ENCODE measurements around the gene ZNF460.
A peak's percentile ranks its signal among the peaks of the same experiment; 100 is the strongest.

The ZNF460 gene

GRCh38 chr19:57334191-57334590 lies 53.9 kb downstream of the ZNF460 start:
- no peak for TF ChIP-seq CTCF (conservative IDR thresholded peaks at IDR 0.05; ENCODE audit: low read depth, low read length)
- H3K4me3 ChIP-seq (ENCODE audit: low read depth, low read length): no peak overlapping the region
- peak; percentile 35 for DNase-seq (ENCODE audit: low read depth)

GRCh38 chr19:57338877-57339276 lies 58.6 kb downstream of the ZNF460 start:
- TF ChIP-seq CTCF (conservative IDR thresholded peaks at IDR 0.05; ENCODE audit: low read depth, low read length): no peak
- H3K4me3 ChIP-seq (ENCODE audit: low read depth, low read length): no peak overlapping the region
- DNase-seq (ENCODE audit: low read depth): peak; percentile 21

GRCh38 chr19:57342582-57342981 lies 62.3 kb downstream of the ZNF460 start:
- DNase-seq (ENCODE audit: low read depth): no peak
- TF ChIP-seq CTCF (conservative IDR thresholded peaks at IDR 0.05; ENCODE audit: low read depth, low read length): no peak
- H3K4me3 ChIP-seq (ENCODE audit: low read depth, low read length): no peak overlapping the region

Measured in choroid plexus epithelial cell (primary cell).